DOHH2 (cell line): Measurements from ENCODE around the gene HSPG2.

Source experiments
- EZH2phosphoT487 ChIP-seq: fragments of 200-600 bp; sonication (generic); IDR thresholded peaks from 2 replicates; pipeline ENCODE4 v1.6.1; 2017; ENCODE audit warnings: borderline replicate concordance, mild to moderate bottlenecking, antibody characterized with exemption, low read length, moderate library complexity, mixed read lengths
- TF ChIP-seq, protein P1 (sequence below): fragments of 200-600 bp; sonication (generic); IDR thresholded peaks from one replicate; pipeline ENCODE4 v1.5.1; 2014; ENCODE audit warnings: antibody characterized with exemption, mild to moderate bottlenecking, low read depth, low read length; ENCODE audit not compliant: poor library complexity, severe bottlenecking

DNA sequence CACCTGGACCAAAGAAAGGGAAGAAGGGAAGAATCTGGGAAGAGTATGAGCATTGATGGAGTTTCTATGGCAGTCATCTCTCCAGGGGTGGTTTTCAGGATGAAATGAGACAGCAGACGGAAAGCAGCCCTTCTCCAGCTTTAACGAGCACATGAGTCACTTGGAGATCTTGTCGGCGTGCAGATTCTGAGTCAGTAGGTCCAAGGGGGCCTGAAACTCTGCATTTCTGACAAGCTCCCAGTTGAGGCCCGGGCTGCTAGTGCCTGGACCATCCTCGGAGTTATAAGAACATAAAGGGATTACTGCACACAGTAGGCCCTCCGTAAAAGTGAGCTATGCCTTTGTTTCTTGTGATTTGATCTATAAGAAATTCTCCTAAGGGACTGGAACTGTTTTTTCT, 17.6 kb downstream of the HSPG2 start:
- TF ChIP-seq EZH2phosphoT487, result no peak
- TF ChIP-seq, protein P1, sequence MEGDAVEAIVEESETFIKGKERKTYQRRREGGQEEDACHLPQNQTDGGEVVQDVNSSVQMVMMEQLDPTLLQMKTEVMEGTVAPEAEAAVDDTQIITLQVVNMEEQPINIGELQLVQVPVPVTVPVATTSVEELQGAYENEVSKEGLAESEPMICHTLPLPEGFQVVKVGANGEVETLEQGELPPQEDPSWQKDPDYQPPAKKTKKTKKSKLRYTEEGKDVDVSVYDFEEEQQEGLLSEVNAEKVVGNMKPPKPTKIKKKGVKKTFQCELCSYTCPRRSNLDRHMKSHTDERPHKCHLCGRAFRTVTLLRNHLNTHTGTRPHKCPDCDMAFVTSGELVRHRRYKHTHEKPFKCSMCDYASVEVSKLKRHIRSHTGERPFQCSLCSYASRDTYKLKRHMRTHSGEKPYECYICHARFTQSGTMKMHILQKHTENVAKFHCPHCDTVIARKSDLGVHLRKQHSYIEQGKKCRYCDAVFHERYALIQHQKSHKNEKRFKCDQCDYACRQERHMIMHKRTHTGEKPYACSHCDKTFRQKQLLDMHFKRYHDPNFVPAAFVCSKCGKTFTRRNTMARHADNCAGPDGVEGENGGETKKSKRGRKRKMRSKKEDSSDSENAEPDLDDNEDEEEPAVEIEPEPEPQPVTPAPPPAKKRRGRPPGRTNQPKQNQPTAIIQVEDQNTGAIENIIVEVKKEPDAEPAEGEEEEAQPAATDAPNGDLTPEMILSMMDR, result no peak
